Vagina (tissue), 2 donors: ENCODE results near the gene BAHCC1.

Experiments
- POLR2A ChIP-seq, 2 donors: fragments of 450-650 bp; IDR thresholded peaks; one replicate each; pipeline ENCODE4 v1.6.1; 2017; ENCODE audit warnings: antibody characterized with exemption in 2 of 2, mild to moderate bottlenecking in 2 of 2, moderate library complexity in 2 of 2
- POLR2AphosphoS5 ChIP-seq, 2 donors: sonication (generic); formaldehyde crosslinking; IDR thresholded peaks; one replicate each; pipeline ENCODE4 v1.9.0; 2017; ENCODE audit warnings: antibody characterized with exemption in 2 of 2, mild to moderate bottlenecking in 2 of 2, low read depth in 1 of 2; ENCODE audit not compliant: insufficient read depth in 1 of 2
- TF ChIP-seq, protein P1 (sequence below), 3 experiments: fragments of 450-650 bp in 2 of 3; fragments of 200-600 bp in 1 of 3; sonication (generic) in 1 of 3; IDR thresholded peaks; one replicate each; pipeline ENCODE4 v1.5.1; 2017 to 2019; ENCODE audit warnings: antibody characterized with exemption in 3 of 3, mild to moderate bottlenecking in 2 of 3, moderate library complexity in 2 of 3

- TF ChIP-seq, protein P1, sequence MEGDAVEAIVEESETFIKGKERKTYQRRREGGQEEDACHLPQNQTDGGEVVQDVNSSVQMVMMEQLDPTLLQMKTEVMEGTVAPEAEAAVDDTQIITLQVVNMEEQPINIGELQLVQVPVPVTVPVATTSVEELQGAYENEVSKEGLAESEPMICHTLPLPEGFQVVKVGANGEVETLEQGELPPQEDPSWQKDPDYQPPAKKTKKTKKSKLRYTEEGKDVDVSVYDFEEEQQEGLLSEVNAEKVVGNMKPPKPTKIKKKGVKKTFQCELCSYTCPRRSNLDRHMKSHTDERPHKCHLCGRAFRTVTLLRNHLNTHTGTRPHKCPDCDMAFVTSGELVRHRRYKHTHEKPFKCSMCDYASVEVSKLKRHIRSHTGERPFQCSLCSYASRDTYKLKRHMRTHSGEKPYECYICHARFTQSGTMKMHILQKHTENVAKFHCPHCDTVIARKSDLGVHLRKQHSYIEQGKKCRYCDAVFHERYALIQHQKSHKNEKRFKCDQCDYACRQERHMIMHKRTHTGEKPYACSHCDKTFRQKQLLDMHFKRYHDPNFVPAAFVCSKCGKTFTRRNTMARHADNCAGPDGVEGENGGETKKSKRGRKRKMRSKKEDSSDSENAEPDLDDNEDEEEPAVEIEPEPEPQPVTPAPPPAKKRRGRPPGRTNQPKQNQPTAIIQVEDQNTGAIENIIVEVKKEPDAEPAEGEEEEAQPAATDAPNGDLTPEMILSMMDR (IDR thresholded peaks at IDR 0.05): no peak
- no peak for TF ChIP-seq POLR2A (IDR thresholded peaks at IDR 0.05)
- no peak for TF ChIP-seq POLR2AphosphoS5 (IDR thresholded peaks at IDR 0.05; ENCODE audit: insufficient read depth in 1 of 2, low read depth in 1 of 2)
Measured at GRCh38 chr17:81386646-81387099, 8.6 kb upstream of the BAHCC1 start.
